LHCN-M2 (cell line): Measurements from ENCODE around the gene ACSS1. TPM values are rescaled to one million over a fixed set of nuclear protein-coding genes. Genes with fewer than 3 reads are reported as not detected.

Experiments used
- DNase-seq: peaks from one replicate; pipeline ENCODE4 v3.0.0-alpha.2; 2012; ENCODE audit warnings: low read depth
- total RNA-seq: library from RNA; depleted of rRNA; stranded (reverse); fragments of >200 nt; gene quantifications from 2 replicates; pipeline ENCODE4 v1.2.3, GENCODE V29; 2014

ACSS1 gene
- total RNA-seq, 1 experiment from 2014 or later, result 0.75 TPM

GRCh38 chr20:24995741-24996448 lies 62.0 kb downstream of the ACSS1 start:
- peak; percentile 35 for DNase-seq

DNA sequence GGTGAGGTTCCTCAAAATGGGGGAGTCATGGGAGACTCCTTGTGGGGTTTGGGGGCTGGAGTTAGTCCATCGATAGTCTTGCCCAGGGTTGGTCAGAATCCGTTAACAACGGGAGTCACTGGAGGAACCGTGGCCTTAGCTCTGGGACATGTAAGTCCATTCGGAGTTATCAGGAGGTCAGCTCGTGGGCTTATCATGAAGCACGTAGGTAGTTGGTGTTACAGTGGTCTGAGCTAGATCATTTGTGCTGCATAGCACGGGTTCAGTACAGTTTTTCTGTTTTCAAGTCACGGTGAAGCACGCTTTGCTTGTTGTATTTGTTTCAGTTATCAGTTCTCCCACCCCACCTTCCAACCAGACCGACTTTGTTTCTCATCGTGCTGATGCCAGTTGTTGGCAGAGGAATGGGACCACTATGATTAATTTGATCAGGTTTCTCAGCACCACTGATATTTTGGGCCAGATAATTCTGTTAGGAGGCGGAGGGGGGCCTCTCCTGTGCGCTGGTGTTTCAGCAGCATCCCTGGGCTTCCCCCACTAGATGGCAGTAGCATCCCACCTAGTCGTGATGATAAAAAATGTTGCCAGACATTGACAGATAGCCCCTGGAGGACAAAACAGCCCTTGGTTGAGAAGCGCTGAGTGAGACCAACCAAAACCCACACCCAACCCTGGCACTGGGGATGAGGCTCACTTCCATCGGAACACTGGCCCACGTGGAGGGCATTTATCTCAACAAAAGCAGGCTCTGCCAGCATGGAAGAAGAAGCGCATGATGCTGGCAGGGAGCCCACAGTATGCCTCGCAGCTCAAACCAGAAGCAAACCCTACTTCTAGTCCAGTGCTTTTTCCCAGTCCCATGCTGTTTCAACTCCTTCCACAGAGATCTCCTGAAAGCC lies 63.2 kb downstream of the ACSS1 start:
- peak; percentile 76 for DNase-seq

GRCh38 chr20:24994186-24994465 lies 63.8 kb downstream of the ACSS1 start:
- no peak for DNase-seq

DNA sequence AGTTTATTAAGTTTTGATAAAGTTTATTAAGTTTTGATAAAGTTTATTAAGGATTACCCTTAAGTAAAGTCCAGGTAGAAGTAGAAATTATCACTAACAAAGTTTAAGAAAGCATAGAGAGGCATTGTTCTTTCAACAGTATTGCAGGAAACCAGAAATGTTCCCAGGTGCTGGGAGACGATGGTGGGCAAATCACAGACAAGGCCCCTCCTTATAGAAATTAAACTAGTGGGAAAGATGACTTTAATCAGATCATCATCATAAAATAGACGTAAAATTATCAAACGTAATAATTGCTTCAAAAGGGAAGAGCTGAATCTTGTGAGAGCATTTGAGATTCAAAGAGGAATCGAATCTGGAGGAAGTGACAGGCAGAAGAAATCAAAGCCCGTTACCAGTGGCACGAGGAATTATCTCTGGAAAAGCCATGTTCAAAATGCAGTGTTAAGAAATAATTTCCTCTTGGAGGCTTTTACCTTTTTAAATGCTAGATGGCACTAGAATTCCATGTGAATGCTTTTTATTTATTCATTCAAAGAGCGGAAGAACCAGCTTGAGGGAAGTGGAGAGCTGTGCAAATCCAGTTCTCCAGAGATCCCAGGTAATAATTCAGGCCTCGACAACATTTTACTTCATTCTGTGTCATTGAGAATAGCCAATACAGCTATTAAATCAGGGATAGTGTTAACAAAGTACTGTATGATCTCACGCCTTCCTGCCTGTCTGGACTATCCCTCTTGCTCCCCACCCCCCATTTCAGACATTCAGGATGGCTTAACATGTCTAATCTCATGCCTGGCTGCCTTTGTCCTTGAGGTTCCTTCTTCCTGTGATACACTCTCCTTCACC lies 64.4 kb downstream of the ACSS1 start:
- peak; percentile 69 for DNase-seq

GRCh38 chr20:24992487-24993205 lies 65.3 kb downstream of the ACSS1 start, which contains the start of gene APMAP:
APMAP (minus strand) TSS chr20:24992751; CDS start chr20:24992688, 63 bp downstream.
- peak; percentile 88 for DNase-seq

- DNase-seq, result peak; percentile 6
Measured at GRCh38 chr20:24991897-24992486, 65.9 kb downstream of the ACSS1 start.

DNA sequence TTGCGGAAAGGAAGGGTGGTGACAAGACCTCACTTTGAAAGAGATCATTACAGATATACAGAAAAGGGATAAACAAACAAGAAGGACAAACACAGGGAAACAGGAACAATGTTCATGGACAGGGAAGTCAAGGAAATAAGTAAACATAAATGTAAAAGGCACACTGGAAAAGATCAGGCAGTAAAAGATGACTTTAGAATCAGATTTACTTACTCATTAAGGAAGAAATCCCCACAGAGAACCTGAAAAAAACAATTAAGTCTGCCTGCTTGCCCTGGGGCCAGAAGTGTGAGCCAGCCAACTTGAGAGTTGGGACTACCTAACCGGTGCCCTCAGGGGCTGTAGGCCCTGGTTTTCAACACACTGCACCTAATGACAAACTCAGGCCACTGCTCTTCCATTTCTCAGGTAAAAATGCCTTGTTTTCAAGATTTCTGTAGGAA lies 67.1 kb downstream of the ACSS1 start:
- DNase-seq, result no peak

GRCh38 chr20:24989162-24989561 lies 68.8 kb downstream of the ACSS1 start:
- DNase-seq, result no peak

DNA sequence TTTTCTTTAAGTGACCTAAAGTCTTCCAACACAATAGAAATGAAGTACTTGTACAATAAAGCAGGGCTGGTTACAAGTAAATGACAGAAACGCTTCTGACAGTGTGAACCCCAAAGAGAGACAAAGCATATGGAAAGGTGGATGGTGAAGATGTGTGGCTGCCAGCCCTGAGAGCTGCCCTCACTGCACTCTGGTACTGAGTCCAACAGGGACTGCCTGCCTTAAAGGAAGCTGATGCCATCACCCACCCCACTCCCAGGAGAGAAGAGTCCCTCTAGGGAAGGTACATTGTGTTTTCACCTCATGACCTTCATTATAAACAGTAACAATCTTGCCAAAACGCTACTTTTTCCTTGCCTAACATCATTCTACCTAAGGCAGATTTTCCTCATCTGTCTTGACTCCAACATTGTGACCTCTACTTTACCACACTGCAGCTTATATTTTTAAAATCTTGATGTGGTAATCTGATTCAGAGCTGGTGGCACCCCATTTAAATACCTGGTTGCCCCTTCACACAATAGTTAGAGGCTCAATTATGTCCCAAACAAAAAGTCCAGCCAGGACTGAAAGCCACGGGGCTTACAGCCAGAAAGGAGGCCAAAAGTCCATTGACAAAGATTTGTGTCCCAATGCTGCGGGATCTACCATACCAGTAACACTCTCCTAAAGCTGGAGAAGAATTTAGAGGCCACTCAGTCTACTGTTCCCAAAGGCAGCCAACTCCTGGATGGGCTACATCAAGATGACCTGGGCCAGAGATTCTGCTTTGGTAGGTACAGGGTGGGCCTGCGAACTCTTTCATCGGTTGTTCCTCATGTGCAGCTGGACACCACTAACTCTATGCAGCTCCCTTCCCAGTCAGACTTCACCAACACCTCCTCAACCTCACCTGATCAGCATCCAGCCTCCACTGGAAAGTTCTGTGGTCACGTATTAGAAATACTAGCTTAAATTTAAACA lies 69.8 kb downstream of the ACSS1 start:
- no peak for DNase-seq

DNA sequence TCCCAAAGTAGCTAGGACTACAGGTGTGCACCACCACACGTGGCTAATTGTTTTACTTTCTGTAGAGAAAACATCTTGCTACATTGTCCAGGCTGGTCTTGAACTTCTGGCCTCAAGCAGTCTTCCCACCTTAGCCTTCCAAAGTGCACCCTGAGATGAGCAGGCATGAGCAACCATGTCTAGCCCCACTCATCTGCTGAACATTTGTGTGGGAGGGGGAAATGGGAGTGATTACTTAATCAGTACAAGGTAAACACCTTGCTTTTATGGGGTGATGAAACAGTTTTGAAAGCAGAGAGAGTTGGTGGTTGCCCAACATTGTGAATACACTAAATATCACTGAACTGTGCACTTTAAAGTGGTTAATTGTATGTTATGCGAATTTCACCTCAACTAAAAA lies 70.7 kb downstream of the ACSS1 start:
- no peak for DNase-seq

DNA sequence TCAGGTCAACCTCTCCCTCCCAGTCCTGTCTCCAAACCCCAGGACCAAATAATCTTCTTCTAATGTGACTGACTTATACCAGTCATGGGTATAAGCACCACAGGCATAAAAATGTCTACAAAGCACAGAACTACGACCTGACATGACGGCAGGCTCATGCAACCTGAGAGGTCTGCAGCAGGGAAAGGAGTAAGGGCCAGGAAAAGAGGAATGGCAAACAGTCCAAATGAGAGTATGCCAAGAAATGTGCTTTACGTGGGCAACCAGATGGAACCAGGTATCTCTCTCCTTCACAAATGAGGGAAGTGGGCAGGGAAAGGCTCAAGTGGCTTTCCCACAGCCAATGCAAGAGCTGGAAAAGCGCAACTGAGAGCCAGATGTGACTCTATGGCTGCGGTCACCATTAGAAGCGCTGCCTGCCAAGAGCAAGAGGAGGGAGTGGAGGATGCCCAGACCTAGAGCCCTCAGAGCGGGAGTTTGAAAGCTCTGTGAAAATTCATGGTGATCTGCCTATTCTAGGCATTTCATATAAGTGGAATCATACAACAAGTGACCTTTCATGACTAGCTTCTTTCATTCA lies 71.4 kb downstream of the ACSS1 start:
- no peak for DNase-seq

GRCh38 chr20:24985802-24986201 lies 72.1 kb downstream of the ACSS1 start:
- DNase-seq, result no peak

DNA sequence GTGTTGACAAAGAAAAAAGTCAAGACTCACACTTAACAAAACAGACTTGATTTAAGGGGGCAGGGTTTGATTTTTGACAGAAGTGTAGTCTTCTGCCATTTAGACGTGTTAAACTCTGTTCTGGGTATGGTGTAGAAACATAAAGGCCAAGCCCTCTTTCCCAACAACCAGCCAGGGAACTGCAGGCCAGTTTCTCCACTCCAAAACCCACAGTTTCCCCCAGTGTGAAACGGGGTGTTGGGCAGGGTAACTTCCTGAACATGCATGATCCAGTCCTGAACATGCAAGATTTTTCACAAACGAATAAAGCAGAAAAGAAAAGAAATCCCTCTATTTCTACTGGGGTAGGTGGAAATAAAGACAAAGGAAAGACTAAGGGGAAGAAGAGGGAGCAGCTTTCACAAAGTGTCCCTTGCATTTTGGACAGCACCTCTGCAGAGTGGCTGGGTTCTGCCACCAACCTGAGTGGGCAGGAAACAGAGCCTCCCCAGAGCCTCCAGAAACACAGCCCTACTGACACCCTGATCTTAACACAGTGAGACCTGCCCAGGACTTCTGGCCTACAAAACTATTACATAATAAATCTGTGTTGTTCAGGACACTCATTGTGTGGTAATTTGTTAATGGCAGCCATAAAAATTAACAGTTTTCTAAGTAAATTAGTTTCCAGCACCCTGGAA lies 72.8 kb downstream of the ACSS1 start:
- no peak for DNase-seq

DNA sequence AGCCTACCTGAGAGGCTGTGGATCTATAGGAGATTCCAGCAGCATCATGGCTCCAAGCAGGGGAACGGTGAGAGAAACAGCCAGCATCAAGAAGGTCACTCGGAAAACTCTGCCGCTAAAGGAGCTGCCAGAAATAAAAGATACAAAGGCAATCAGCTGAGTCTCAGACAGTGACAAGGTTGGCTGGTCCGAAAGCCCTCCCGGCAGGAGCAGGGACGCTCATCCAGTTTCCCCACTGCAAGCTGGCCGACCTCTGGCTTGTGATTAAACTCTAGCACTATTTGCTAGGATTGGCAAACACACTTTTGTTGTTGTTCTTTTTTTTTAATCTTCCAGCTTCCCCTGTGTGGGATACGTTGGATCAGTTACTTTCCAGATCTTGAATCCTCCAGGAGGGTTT lies 74.0 kb downstream of the ACSS1 start:
- DNase-seq, result no peak

DNA sequence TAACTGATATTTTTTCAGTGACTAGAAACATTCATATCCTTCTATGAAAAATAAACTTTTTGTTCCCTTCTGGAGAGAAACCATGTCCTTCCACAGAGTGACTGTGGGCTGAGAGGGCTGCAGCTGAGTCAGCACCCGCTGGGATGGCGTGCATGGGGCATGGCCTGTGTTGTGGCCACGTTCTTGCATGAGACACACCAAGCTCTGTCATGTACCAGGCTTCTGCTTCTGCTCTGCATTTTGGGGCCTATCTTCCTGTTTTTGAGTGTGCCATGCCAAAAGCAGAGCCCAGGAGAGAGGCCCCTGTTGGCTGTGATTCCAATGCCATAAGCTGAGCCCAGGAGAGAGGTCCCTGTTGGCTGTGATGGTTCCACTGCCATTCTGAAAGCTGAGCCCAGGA lies 76.1 kb downstream of the ACSS1 start:
- no peak for DNase-seq

DNA sequence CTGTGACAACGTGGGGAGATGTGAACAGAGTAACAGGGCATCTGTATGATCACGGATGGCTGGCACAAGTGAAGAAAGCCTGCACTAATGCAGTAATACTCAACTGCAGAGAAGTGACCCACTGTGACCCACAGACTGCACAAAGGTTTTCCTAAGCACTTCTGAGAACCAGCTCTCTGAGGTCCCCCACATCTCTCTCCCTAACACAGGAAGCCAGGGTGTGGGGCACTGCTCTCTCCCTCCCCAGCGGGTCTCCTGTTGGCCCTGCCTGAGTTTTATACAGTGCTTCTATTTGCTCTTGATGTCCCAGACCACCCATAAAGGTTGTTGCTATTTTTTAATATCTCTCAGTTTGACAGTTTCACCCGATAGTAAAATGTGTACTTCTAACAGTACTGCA lies 76.7 kb downstream of the ACSS1 start:
- DNase-seq, result no peak

GRCh38 chr20:24980291-24981053 lies 77.5 kb downstream of the ACSS1 start:
- no peak for DNase-seq
